ENCODE measurements around the gene MLLT1.

DNA sequence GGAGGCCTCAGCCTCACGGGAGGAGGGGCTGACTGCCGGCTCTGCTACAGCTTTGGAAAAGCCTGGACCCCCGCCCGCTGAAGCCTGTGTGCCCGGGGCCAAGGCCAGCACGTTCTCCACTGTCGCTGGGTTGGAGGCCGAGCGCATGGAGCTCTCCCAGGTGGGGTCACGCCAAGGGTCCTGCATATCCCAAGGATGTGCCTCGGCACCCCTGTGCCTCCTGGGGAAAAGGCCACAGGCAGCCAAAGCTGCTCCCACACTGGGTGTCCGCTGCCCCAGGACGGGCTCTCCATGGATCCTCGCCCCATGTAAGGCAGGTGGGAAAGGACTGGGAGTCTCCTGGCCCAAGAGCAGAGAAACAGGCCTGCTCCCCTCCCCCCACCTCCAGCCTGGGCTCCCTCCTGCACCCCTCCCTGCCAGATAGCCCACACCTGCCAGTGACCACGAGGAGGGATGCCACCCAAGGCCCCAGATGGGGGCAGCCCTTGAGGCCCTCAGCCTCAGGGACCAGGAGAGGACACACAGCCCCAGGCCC lies 64.0 kb downstream of the MLLT1 start:
- no peak for TF ChIP-seq REST (IDR thresholded peaks at IDR 0.05; ENCODE audit: low read depth, low read length)
- no peak for TF ChIP-seq EZH2 (IDR thresholded peaks at IDR 0.05; ENCODE audit: borderline replicate concordance, control insufficient read depth, low read depth, low read length)
- TF ChIP-seq, protein P1, sequence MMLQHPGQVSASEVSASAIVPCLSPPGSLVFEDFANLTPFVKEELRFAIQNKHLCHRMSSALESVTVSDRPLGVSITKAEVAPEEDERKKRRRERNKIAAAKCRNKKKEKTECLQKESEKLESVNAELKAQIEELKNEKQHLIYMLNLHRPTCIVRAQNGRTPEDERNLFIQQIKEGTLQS (IDR thresholded peaks at IDR 0.05; ENCODE audit: borderline replicate concordance, extremely low read depth, low read depth, low read length) = no peak
- TF ChIP-seq CTCF (IDR thresholded peaks at IDR 0.05 in 2 of 3, conservative IDR thresholded peaks at IDR 0.05 in 1 of 3; ENCODE audit: control insufficient read depth in 2 of 3, extremely low read depth in 1 of 3, insufficient read depth in 1 of 3, low read depth in 3 of 3, low read length in 3 of 3) = no peak
- TF ChIP-seq NRF1 (conservative IDR thresholded peaks at IDR 0.05; ENCODE audit: low read depth, low read length) = no peak
